ENCODE data around the gene SLC26A4. TPM values are rescaled to one million over a fixed set of nuclear protein-coding genes. Genes with fewer than 3 reads are reported as not detected.

The SLC26A4 gene
- total RNA-seq = 0.42 and 0.43 TPM in 2 replicates
- long read RNA-seq, full-length matches to known transcripts = 1 of 1 reads
- long read RNA-seq, partial matches to known transcripts = 0 of 1 reads
- long read RNA-seq, other reads (novel, unspliced or antisense) = 0 of 1 reads

DNA sequence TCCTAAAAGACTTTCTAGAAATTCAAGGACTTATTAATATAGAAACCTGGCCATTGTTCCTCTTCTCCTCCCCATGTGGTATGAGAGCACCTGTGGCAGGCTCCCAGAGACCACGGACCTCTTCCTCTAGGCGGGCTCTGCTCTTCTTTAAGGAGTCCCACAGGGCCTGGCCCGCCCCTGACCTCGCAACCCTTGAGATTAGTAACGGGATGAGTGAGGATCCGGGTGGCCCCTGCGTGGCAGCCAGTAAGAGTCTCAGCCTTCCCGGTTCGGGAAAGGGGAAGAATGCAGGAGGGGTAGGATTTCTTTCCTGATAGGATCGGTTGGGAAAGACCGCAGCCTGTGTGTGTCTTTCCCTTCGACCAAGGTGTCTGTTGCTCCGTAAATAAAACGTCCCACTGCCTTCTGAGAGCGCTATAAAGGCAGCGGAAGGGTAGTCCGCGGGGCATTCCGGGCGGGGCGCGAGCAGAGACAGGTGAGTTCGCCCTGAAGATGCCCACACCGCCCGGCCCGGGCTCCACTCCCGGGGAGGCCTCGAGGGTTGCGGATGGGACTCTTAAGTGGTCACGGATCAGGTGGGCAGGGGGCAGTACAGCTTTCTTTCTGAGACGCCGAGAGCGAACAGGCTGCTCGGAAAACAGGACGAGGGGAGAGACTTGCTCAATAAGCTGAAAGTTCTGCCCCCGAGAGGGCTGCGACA, at the start of gene SLC26A4:
Gene SLC26A4 (plus strand): TSS at position 448 of the 700 bp plus-strand sequence. CDS start 814 bp downstream, outside the sequence.
- H3K9me3 Mint-ChIP-seq (ENCODE audit: low read depth) = no peaks in the 10 kb centered on the region
- H3K36me3 Mint-ChIP-seq (ENCODE audit: insufficient read depth) = no peaks in the 10 kb centered on the region
- TF ChIP-seq CTCF (IDR thresholded peaks at IDR 0.05; ENCODE audit: unreplicated experiment) = no peak
- H3K4me3 Mint-ChIP-seq (ENCODE audit: low read depth) = peak within 1 kb of the TSS; percentile 76
- no peak within 1 kb of the TSS for H3K27ac Mint-ChIP-seq
- DNase-seq (ENCODE audit: low spot score, unreplicated experiment) = no peak
- H3K27me3 Mint-ChIP-seq = peaks cover 70% of the 10 kb centered on the region
- peaks cover 8% of the 10 kb centered on the region for H3K4me1 Mint-ChIP-seq (ENCODE audit: low read depth)

GRCh38 chr7:107613439-107613838, 47.2 kb upstream of the SLC26A4 start:
- Mint-ChIP-seq H3K27ac (no peak overlapping the region), H3K9me3 (ENCODE audit: low read depth) (no peaks in the 10 kb centered on the region), H3K4me1 (ENCODE audit: low read depth) (peaks cover 1% of the 10 kb centered on the region), H3K4me3 (ENCODE audit: low read depth) (no peak overlapping the region), H3K27me3 (no peaks in the 10 kb centered on the region), H3K36me3 (ENCODE audit: insufficient read depth) (peaks cover 9% of the 10 kb centered on the region)
- no peak for TF ChIP-seq CTCF (IDR thresholded peaks at IDR 0.05; ENCODE audit: unreplicated experiment)
- DNase-seq (ENCODE audit: low spot score, unreplicated experiment) = no peak

DNA sequence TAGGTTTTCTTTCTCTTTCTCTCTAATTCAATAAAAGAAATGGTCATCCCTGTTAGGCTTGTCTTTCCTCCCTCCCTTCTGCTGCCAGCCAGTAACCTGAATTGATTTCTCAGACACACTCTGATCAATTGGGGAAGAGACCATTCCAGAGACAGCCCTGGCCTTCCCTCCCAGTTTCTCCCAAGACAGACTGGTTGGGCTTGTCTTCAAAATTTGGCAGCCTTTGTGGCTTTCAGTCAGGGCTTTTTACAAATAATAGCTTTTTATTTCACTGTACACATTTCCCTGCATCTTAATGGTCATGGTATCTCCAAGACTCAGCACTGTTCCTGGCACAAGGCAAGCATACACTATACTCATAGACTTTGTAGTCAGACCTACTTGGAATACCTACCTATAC, 46.7 kb upstream of the SLC26A4 start:
- DNase-seq (ENCODE audit: low spot score, unreplicated experiment) = no peak
- Mint-ChIP-seq H3K9me3 (ENCODE audit: low read depth) (no peaks in the 10 kb centered on the region), H3K27ac (no peak overlapping the region), H3K4me3 (ENCODE audit: low read depth) (no peak overlapping the region), H3K27me3 (no peaks in the 10 kb centered on the region), H3K36me3 (ENCODE audit: insufficient read depth) (peaks cover 9% of the 10 kb centered on the region), H3K4me1 (ENCODE audit: low read depth) (peaks cover 1% of the 10 kb centered on the region)
- TF ChIP-seq CTCF (IDR thresholded peaks at IDR 0.05; ENCODE audit: unreplicated experiment) = no peak

DNA sequence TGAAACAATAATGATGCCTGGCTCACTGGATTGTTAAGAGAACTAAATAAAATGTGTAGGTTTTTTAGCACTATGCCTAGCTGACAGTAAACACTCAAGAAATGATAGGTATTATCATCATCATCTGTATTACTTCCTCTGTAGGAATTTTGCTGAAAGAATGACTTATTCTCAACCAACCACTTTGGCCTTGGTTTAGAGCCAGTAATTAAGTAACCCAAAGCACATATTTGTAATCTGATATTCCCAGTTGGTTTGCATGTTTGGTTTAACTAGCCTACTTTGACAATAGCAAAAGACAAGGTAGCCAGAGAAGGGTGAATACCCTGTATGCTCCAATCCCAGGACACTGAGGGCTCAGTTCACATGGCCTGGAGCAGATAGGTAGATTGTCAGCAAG, 46.2 kb upstream of the SLC26A4 start:
- Mint-ChIP-seq H3K4me3 (ENCODE audit: low read depth) (no peak overlapping the region), H3K36me3 (ENCODE audit: insufficient read depth) (peaks cover 9% of the 10 kb centered on the region), H3K9me3 (ENCODE audit: low read depth) (no peaks in the 10 kb centered on the region), H3K4me1 (ENCODE audit: low read depth) (peaks cover 1% of the 10 kb centered on the region), H3K27me3 (no peaks in the 10 kb centered on the region), H3K27ac (no peak overlapping the region)
- TF ChIP-seq CTCF (IDR thresholded peaks at IDR 0.05; ENCODE audit: unreplicated experiment) = no peak
- DNase-seq (ENCODE audit: low spot score, unreplicated experiment) = no peak

GRCh38 chr7:107615910-107616680, 44.5 kb upstream of the SLC26A4 start:
- no peak for TF ChIP-seq CTCF (IDR thresholded peaks at IDR 0.05; ENCODE audit: unreplicated experiment)
- H3K27ac Mint-ChIP-seq = no peak overlapping the region
- peaks cover 7% of the 10 kb centered on the region for H3K36me3 Mint-ChIP-seq (ENCODE audit: insufficient read depth)
- no peaks in the 10 kb centered on the region for H3K9me3 Mint-ChIP-seq (ENCODE audit: low read depth)
- no peaks in the 10 kb centered on the region for H3K27me3 Mint-ChIP-seq
- H3K4me3 Mint-ChIP-seq (ENCODE audit: low read depth) = no peak overlapping the region
- H3K4me1 Mint-ChIP-seq (ENCODE audit: low read depth) = peaks cover 1% of the 10 kb centered on the region
- no peak for DNase-seq (ENCODE audit: low spot score, unreplicated experiment)

Data from progenitor cell of endocrine pancreas (in vitro differentiated cells).